SW480 (cell line): ENCODE data around the gene TEX12.
A peak's percentile ranks its signal among the peaks of the same experiment; 100 is the strongest.

ENCODE experiments used
- DNase-seq: peaks from one replicate; pipeline ENCODE4 v3.0.0-alpha.2; 2016; ENCODE audit warnings: low spot score

Gene TEX12

GRCh38 chr11:112212290-112212689 is 45.1 kb downstream of the TEX12 start:
- DNase-seq, result no peak

- DNase-seq, result no peak
Observed at GRCh38 chr11:112212710-112213109, 45.5 kb downstream of the TEX12 start.

GRCh38 chr11:112213753-112214152 is 46.6 kb downstream of the TEX12 start:
- no peak for DNase-seq

GRCh38 chr11:112215621-112216020 is 48.4 kb downstream of the TEX12 start:
- no peak for DNase-seq

GRCh38 chr11:112216561-112217105 is 49.5 kb downstream of the TEX12 start:
- DNase-seq, result no peak

GRCh38 chr11:112219476-112220232 is 52.5 kb downstream of the TEX12 start:
- DNase-seq, result peak; percentile 74

- DNase-seq, result peak; percentile 6
Observed at GRCh38 chr11:112221274-112221835, 54.2 kb downstream of the TEX12 start.
